Sigmoid colon (tissue), 3 donors: ENCODE results near the gene ROS1.

Experiments used
- CTCF ChIP-seq, 4 experiments: fragments of 450-650 bp in 3 of 4; fragments of 200-600 bp in 1 of 4; IDR thresholded peaks; one replicate each; pipeline ENCODE4 v1.5.1; 2016 to 2019; ENCODE audit warnings: antibody characterized with exemption in 4 of 4, mild to moderate bottlenecking in 3 of 4, moderate library complexity in 2 of 4
- POLR2A ChIP-seq, 2 donors: fragments of 450-650 bp; IDR thresholded peaks; one replicate each; pipeline ENCODE4 v1.6.1; 2016; ENCODE audit warnings: antibody characterized with exemption in 2 of 2, mild to moderate bottlenecking in 2 of 2, moderate library complexity in 2 of 2

GRCh38 chr6:117275205-117275604 lies 150.5 kb downstream of the ROS1 start:
- TF ChIP-seq CTCF (IDR thresholded peaks at IDR 0.05) (no peak), POLR2A (IDR thresholded peaks at IDR 0.05) (no peak)
